ENCODE results near the gene PGC.

PGC gene

GRCh38 chr6:41756354-41756753 lies 9.2 kb upstream of the PGC start:
- Histone ChIP-seq H3K4ac (ENCODE audit: low read depth, low read length) (no peak overlapping the region), H3K79me2 (ENCODE audit: control insufficient read depth, insufficient read depth, low read length, poor library complexity) (no peaks in the 10 kb centered on the region), H3K18ac (ENCODE audit: low read length) (no peak overlapping the region), H4K8ac (ENCODE audit: low read depth, low read length) (no peak overlapping the region), H3K9me3 (ENCODE audit: insufficient read depth, low read depth, low read length) (peaks cover 4% of the 10 kb centered on the region), H3K79me1 (ENCODE audit: low read length) (peaks cover 14% of the 10 kb centered on the region), H3K4me2 (ENCODE audit: low read length) (no peak overlapping the region), H3K36me3 (ENCODE audit: control insufficient read depth in 1 of 2, insufficient read depth in 2 of 2, low read length in 2 of 2) (no peaks in the 10 kb centered on the region), H2AFZ (ENCODE audit: insufficient read depth, low read length, poor library complexity) (no peak overlapping the region), H3K27me3 (ENCODE audit: insufficient read depth, low read length) (no peaks in the 10 kb centered on the region), H3K14ac (ENCODE audit: low read length) (no peak overlapping the region), H4K12ac (ENCODE audit: low read depth, low read length) (no peak overlapping the region), H4K91ac (ENCODE audit: low read depth, low read length) (no peak overlapping the region), H2BK5ac (ENCODE audit: low read depth, low read length, poor library complexity) (no peak overlapping the region), H3K27ac (ENCODE audit: low read depth, low read length) (no peak overlapping the region), H2AK5ac (ENCODE audit: low read length) (no peak overlapping the region), H3K9ac (ENCODE audit: low read length) (no peak overlapping the region), H3K4me3 (ENCODE audit: low read depth, low read length) (no peak overlapping the region), H3K23ac (ENCODE audit: low read length) (no peak overlapping the region), H2BK120ac (ENCODE audit: insufficient read depth, low read length, poor library complexity) (no peak overlapping the region), H3K4me1 (ENCODE audit: control insufficient read depth in 1 of 2, insufficient read depth in 2 of 2, low read length in 2 of 2) (peaks cover 28 to 30% of the 10 kb centered on the region in 2 experiments), H2BK12ac (ENCODE audit: low read length) (no peak overlapping the region)
- WGBS (ENCODE audit: extremely low coverage, insufficient coverage, insufficient read length): no CpG with 5 or more reads among the region's 13 CpGs
- DNase-seq: no peak

GRCh38 chr6:41755895-41756294 lies 8.7 kb upstream of the PGC start:
- H4K8ac ChIP-seq (ENCODE audit: low read depth, low read length): no peak overlapping the region
- peaks cover 28 to 30% of the 10 kb centered on the region in 2 experiments for H3K4me1 ChIP-seq (ENCODE audit: control insufficient read depth in 1 of 2, insufficient read depth in 2 of 2, low read length in 2 of 2)
- H3K4ac ChIP-seq (ENCODE audit: low read depth, low read length): no peak overlapping the region
- peaks cover 14% of the 10 kb centered on the region for H3K79me1 ChIP-seq (ENCODE audit: low read length)
- peaks cover 4% of the 10 kb centered on the region for H3K9me3 ChIP-seq (ENCODE audit: insufficient read depth, low read depth, low read length)
- no peak overlapping the region for H2BK120ac ChIP-seq (ENCODE audit: insufficient read depth, low read length, poor library complexity)
- no peaks in the 10 kb centered on the region for H3K79me2 ChIP-seq (ENCODE audit: control insufficient read depth, insufficient read depth, low read length, poor library complexity)
- H3K27ac ChIP-seq (ENCODE audit: low read depth, low read length): no peak overlapping the region
- H2AK5ac ChIP-seq (ENCODE audit: low read length): no peak overlapping the region
- H3K14ac ChIP-seq (ENCODE audit: low read length): no peak overlapping the region
- H3K4me2 ChIP-seq (ENCODE audit: low read length): no peak overlapping the region
- WGBS (ENCODE audit: extremely low coverage, insufficient coverage, insufficient read length): no CpG with 5 or more reads among the region's 4 CpGs
- H3K27me3 ChIP-seq (ENCODE audit: insufficient read depth, low read length): no peaks in the 10 kb centered on the region
- no peak overlapping the region for H3K9ac ChIP-seq (ENCODE audit: low read length)
- H3K23ac ChIP-seq (ENCODE audit: low read length): no peak overlapping the region
- H4K12ac ChIP-seq (ENCODE audit: low read depth, low read length): no peak overlapping the region
- H4K91ac ChIP-seq (ENCODE audit: low read depth, low read length): no peak overlapping the region
- H2AFZ ChIP-seq (ENCODE audit: insufficient read depth, low read length, poor library complexity): no peak overlapping the region
- no peaks in the 10 kb centered on the region for H3K36me3 ChIP-seq (ENCODE audit: control insufficient read depth in 1 of 2, insufficient read depth in 2 of 2, low read length in 2 of 2)
- H2BK12ac ChIP-seq (ENCODE audit: low read length): no peak overlapping the region
- H2BK5ac ChIP-seq (ENCODE audit: low read depth, low read length, poor library complexity): no peak overlapping the region
- H3K4me3 ChIP-seq (ENCODE audit: low read depth, low read length): no peak overlapping the region
- no peak overlapping the region for H3K18ac ChIP-seq (ENCODE audit: low read length)
- DNase-seq: no peak

GRCh38 chr6:41750374-41750773 lies 3.2 kb upstream of the PGC start:
- WGBS (ENCODE audit: extremely low coverage, insufficient coverage, insufficient read length): no CpG with 5 or more reads among the region's 3 CpGs
- Histone ChIP-seq H3K27me3 (ENCODE audit: insufficient read depth, low read length) (no peaks in the 10 kb centered on the region), H3K18ac (ENCODE audit: low read length) (no peak overlapping the region), H3K23ac (ENCODE audit: low read length) (no peak overlapping the region), H3K4me2 (ENCODE audit: low read length) (no peak overlapping the region), H3K4me3 (ENCODE audit: low read depth, low read length) (no peak overlapping the region), H4K91ac (ENCODE audit: low read depth, low read length) (no peak overlapping the region), H3K4ac (ENCODE audit: low read depth, low read length) (no peak overlapping the region), H3K14ac (ENCODE audit: low read length) (no peak overlapping the region), H3K9ac (ENCODE audit: low read length) (no peak overlapping the region), H3K27ac (ENCODE audit: low read depth, low read length) (no peak overlapping the region), H2AFZ (ENCODE audit: insufficient read depth, low read length, poor library complexity) (no peak overlapping the region), H2BK12ac (ENCODE audit: low read length) (no peak overlapping the region), H2BK120ac (ENCODE audit: insufficient read depth, low read length, poor library complexity) (no peak overlapping the region), H3K4me1 (ENCODE audit: control insufficient read depth in 1 of 2, insufficient read depth in 2 of 2, low read length in 2 of 2) (peaks cover 15 to 16% of the 10 kb centered on the region in 2 experiments), H3K79me2 (ENCODE audit: control insufficient read depth, insufficient read depth, low read length, poor library complexity) (no peaks in the 10 kb centered on the region), H3K79me1 (ENCODE audit: low read length) (peaks cover 4% of the 10 kb centered on the region), H4K12ac (ENCODE audit: low read depth, low read length) (no peak overlapping the region), H3K9me3 (ENCODE audit: insufficient read depth, low read depth, low read length) (no peaks in the 10 kb centered on the region), H2BK5ac (ENCODE audit: low read depth, low read length, poor library complexity) (no peak overlapping the region), H2AK5ac (ENCODE audit: low read length) (no peak overlapping the region), H3K36me3 (ENCODE audit: control insufficient read depth in 1 of 2, insufficient read depth in 2 of 2, low read length in 2 of 2) (no peaks in the 10 kb centered on the region), H4K8ac (ENCODE audit: low read depth, low read length) (no peak overlapping the region)
- no peak for DNase-seq

- no peak overlapping the region for H4K12ac ChIP-seq (ENCODE audit: low read depth, low read length)
- H3K27me3 ChIP-seq (ENCODE audit: insufficient read depth, low read length): no peaks in the 10 kb centered on the region
- H3K79me1 ChIP-seq (ENCODE audit: low read length): peaks cover 4% of the 10 kb centered on the region
- H3K4me3 ChIP-seq (ENCODE audit: low read depth, low read length): no peak overlapping the region
- H3K18ac ChIP-seq (ENCODE audit: low read length): no peak overlapping the region
- H2BK5ac ChIP-seq (ENCODE audit: low read depth, low read length, poor library complexity): peak overlapping the region; percentile 2
- no peak overlapping the region for H3K9ac ChIP-seq (ENCODE audit: low read length)
- H3K36me3 ChIP-seq (ENCODE audit: control insufficient read depth in 1 of 2, insufficient read depth in 2 of 2, low read length in 2 of 2): no peaks in the 10 kb centered on the region
- H2AK5ac ChIP-seq (ENCODE audit: low read length): peak overlapping the region; percentile 1
- peaks cover 15 to 17% of the 10 kb centered on the region in 2 experiments for H3K4me1 ChIP-seq (ENCODE audit: control insufficient read depth in 1 of 2, insufficient read depth in 2 of 2, low read length in 2 of 2)
- no peaks in the 10 kb centered on the region for H3K79me2 ChIP-seq (ENCODE audit: control insufficient read depth, insufficient read depth, low read length, poor library complexity)
- no CpG with 5 or more reads among the region's 3 CpGs for WGBS (ENCODE audit: extremely low coverage, insufficient coverage, insufficient read length)
- no peak overlapping the region for H2AFZ ChIP-seq (ENCODE audit: insufficient read depth, low read length, poor library complexity)
- no peaks in the 10 kb centered on the region for H3K9me3 ChIP-seq (ENCODE audit: insufficient read depth, low read depth, low read length)
- no peak overlapping the region for H3K4me2 ChIP-seq (ENCODE audit: low read length)
- no peak overlapping the region for H3K14ac ChIP-seq (ENCODE audit: low read length)
- H4K8ac ChIP-seq (ENCODE audit: low read depth, low read length): peak overlapping the region; percentile 32
- H3K23ac ChIP-seq (ENCODE audit: low read length): no peak overlapping the region
- H3K27ac ChIP-seq (ENCODE audit: low read depth, low read length): no peak overlapping the region
- H3K4ac ChIP-seq (ENCODE audit: low read depth, low read length): no peak overlapping the region
- H2BK12ac ChIP-seq (ENCODE audit: low read length): no peak overlapping the region
- DNase-seq: no peak
- H4K91ac ChIP-seq (ENCODE audit: low read depth, low read length): peak overlapping the region; percentile 32
- peak overlapping the region; percentile 8 for H2BK120ac ChIP-seq (ENCODE audit: insufficient read depth, low read length, poor library complexity)
Observed at GRCh38 chr6:41748542-41748941, 1.3 kb upstream of the PGC start.

Measured in trophoblast cell (in vitro differentiated cells and primary cell).